Kidney (tissue), 14 donors: Measurements from ENCODE around the gene PLA2G2F. TPM values are rescaled to one million over a fixed set of nuclear protein-coding genes. Genes with fewer than 3 reads are reported as not detected.

Experiments used
- DNase-seq, 5 donors: peaks; one replicate each; pipeline ENCODE4 v3.0.0-alpha.2; 2013 to 2020
- FAIRE-seq: peaks from 2 replicates; lab custom pipeline; 2012; peaks lifted over from hg19 to GRCh38; lab: Jason Lieb, UNC
- H3K27ac ChIP-seq, 2 donors: one replicate each; pipeline ENCODE4 v1.7.0; 2013; ENCODE audit warnings: low read depth in 2 of 2, low read length in 2 of 2, inconsistent platforms in 1 of 2
- H3K27me3 ChIP-seq: one replicate; pipeline ENCODE4 v1.7.1; 2013; ENCODE audit warnings: low read length, inconsistent platforms; ENCODE audit not compliant: control insufficient read depth, insufficient read depth
- H3K36me3 ChIP-seq, 3 donors: one replicate each; pipeline versions ENCODE4 v1.7.0 to v1.7.1; 2013; ENCODE audit warnings: low read length in 3 of 3, control low read depth in 1 of 3, inconsistent platforms in 1 of 3; ENCODE audit not compliant: insufficient read depth in 3 of 3, control insufficient read depth in 2 of 3
- H3K4me1 ChIP-seq, 3 donors: one replicate each; pipeline versions ENCODE4 v1.7.0 to v1.7.1; 2013; ENCODE audit warnings: low read length in 3 of 3, inconsistent platforms in 1 of 3, low read depth in 1 of 3; ENCODE audit not compliant: control insufficient read depth in 2 of 3, insufficient read depth in 2 of 3
- H3K4me3 ChIP-seq, 3 donors: one replicate each; pipeline versions ENCODE4 v1.7.0 to v1.8.1; 2013; ENCODE audit warnings: low read length in 3 of 3, control low read depth in 1 of 3, inconsistent platforms in 1 of 3
- H3K9ac ChIP-seq, 3 donors: one replicate each; pipeline versions ENCODE4 v1.7.0 to v1.7.1; 2013; ENCODE audit warnings: low read length in 3 of 3, control low read depth in 1 of 3, inconsistent platforms in 1 of 3
- H3K9me3 ChIP-seq, 3 donors: one replicate each; pipeline versions ENCODE4 v1.7.0 to v1.7.1; 2013; ENCODE audit warnings: low read length in 3 of 3, control low read depth in 1 of 3, inconsistent platforms in 1 of 3; ENCODE audit not compliant: control insufficient read depth in 2 of 3, insufficient read depth in 1 of 3
- intact Hi-C: fragments of 100-400 bp; cut with DNase I; formaldehyde crosslinking; loops from one replicate; pipeline ENCODE4 v1.11.1; 2022
- polyA plus RNA-seq: library from polyadenylated mRNA; stranded (reverse); fragments of 350-450 nt; fragmentation: Illumina TruSeq; extraction: RNeasy Lipid Tissue Mini Kit (QIAGEN cat#74804); gene quantifications from one replicate; pipeline ENCODE4 v1.2.3, GENCODE V29; 2014; ENCODE audit warnings: low read depth, low replicate concordance; ENCODE audit not compliant: insufficient read depth
- total RNA-seq: library from RNA; stranded (reverse); fragmentation: NEBNext Ultra II Directional; extraction: Animal tissue kit (Norgen Biotek cat#: 25700); gene quantifications from one replicate; pipeline ENCODE4 v1.2.1, GENCODE V29; 2021
- TF ChIP-seq, protein P1 (sequence below): IDR thresholded peaks from 3 replicates; pipeline ENCODE4 v1.5.1; 2012; ENCODE audit warnings: mild to moderate bottlenecking, moderate library complexity, borderline replicate concordance; ENCODE audit not compliant: insufficient read depth; ENCODE audit errors: extremely low read depth
- donor health status: control.
- donor health status: control.
- donor health status: control.
- donor health status: control.
- donor health status: control.
- donor health status: DM: yes; HTN: yes; CAD: no.
- donor health status: Normal renal cell carcinoma (clear cell type).

Gene PLA2G2F
- total and polyA plus RNA-seq, 2 donors from 2014 or later = not detected

DNA sequence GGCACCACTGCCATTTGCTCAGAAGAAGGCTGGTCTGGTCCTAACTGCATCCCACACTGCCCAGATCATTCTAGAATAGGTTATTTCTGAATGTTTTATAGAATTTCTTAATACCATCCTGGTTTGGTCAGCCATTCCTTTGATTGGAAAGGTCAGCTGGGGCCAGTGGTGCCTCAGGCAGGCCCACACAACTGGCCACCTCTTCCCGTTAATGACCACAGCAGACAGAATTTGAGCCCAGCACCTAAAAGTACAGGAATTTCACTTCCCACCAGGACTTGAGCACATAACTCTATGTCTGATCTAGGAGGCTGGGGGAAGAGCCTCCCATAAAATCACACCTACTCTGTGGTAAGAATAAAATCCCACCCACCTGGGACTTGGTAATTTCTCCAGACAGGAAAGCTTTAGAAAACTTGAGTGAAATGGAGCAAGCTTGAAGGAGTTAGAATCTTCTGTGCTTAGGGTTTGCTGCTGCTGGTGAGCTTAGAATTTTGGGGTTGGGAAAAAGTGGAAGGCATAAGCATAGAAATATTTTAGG is 53.8 kb downstream of the PLA2G2F start:
- Histone ChIP-seq H3K4me1 (no peaks in the 10 kb centered on the region), H3K4me3 (no peak overlapping the region)
- intact Hi-C loops = no loop called here

DNA sequence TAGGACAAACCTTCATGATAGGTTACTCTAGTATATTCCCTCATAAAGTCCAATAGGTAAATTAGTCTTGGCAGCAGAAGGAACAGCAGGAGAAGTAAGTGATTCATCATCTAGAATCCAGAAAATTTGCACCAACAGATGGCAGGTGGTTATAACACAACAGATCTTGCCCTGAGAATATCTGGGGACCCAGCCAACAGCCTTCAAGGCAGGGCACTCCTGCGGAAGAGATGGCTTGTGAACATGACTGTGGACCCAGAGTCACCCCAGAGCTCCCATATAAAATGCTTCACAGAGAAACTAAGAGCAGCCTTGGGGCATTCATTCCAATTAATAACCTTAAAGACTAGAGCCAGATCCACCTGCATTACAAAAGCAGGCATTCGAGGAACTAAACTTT is 55.1 kb downstream of the PLA2G2F start:
- no peak overlapping the region for H3K27ac ChIP-seq

More for the DNA sequence above, 53.8 kb downstream of the PLA2G2F start:
- H3K9ac ChIP-seq = no peak overlapping the region
- no peaks in the 10 kb centered on the region for H3K36me3 ChIP-seq
- DNase-seq (no peak), FAIRE-seq (no peak)
- no peaks in the 10 kb centered on the region for H3K9me3 ChIP-seq
- H3K27ac ChIP-seq = no peak overlapping the region
- no peaks in the 10 kb centered on the region for H3K27me3 ChIP-seq
- TF ChIP-seq, protein P1, sequence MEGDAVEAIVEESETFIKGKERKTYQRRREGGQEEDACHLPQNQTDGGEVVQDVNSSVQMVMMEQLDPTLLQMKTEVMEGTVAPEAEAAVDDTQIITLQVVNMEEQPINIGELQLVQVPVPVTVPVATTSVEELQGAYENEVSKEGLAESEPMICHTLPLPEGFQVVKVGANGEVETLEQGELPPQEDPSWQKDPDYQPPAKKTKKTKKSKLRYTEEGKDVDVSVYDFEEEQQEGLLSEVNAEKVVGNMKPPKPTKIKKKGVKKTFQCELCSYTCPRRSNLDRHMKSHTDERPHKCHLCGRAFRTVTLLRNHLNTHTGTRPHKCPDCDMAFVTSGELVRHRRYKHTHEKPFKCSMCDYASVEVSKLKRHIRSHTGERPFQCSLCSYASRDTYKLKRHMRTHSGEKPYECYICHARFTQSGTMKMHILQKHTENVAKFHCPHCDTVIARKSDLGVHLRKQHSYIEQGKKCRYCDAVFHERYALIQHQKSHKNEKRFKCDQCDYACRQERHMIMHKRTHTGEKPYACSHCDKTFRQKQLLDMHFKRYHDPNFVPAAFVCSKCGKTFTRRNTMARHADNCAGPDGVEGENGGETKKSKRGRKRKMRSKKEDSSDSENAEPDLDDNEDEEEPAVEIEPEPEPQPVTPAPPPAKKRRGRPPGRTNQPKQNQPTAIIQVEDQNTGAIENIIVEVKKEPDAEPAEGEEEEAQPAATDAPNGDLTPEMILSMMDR = no peak

GRCh38 chr1:20194757-20195461 is 55.8 kb downstream of the PLA2G2F start:
- H3K9me3 ChIP-seq = no peaks in the 10 kb centered on the region
- H3K4me3 ChIP-seq = no peak overlapping the region
- FAIRE-seq (no peak), DNase-seq (peak; percentile 53 to 79 (median 65))
- H3K27ac ChIP-seq = no peak overlapping the region
- no peak overlapping the region for H3K9ac ChIP-seq
- intact Hi-C loops = no loop called here
- H3K27me3 ChIP-seq = no peaks in the 10 kb centered on the region
- no peaks in the 10 kb centered on the region for H3K36me3 ChIP-seq
- H3K4me1 ChIP-seq = no peaks in the 10 kb centered on the region
- TF ChIP-seq, protein P1 = peak; percentile 62

More for the DNA sequence above, 55.1 kb downstream of the PLA2G2F start:
- no peaks in the 10 kb centered on the region for H3K4me1 ChIP-seq
- intact Hi-C loops = no loop called here
- H3K36me3 ChIP-seq = no peaks in the 10 kb centered on the region
- TF ChIP-seq, protein P1 = no peak
- H3K9ac ChIP-seq = no peak overlapping the region
- FAIRE-seq = no peak
- DNase-seq = no peak
- H3K9me3 ChIP-seq = no peaks in the 10 kb centered on the region
- H3K4me3 ChIP-seq = no peak overlapping the region
- H3K27me3 ChIP-seq = no peaks in the 10 kb centered on the region

GRCh38 chr1:20195462-20195780 is 56.3 kb downstream of the PLA2G2F start:
- no peaks in the 10 kb centered on the region for H3K4me1 ChIP-seq
- no peaks in the 10 kb centered on the region for H3K9me3 ChIP-seq
- no peak overlapping the region for H3K4me3 ChIP-seq
- intact Hi-C loops = no loop called here
- FAIRE-seq (no peak), DNase-seq (no peak)
- H3K27me3 ChIP-seq = no peaks in the 10 kb centered on the region
- H3K9ac ChIP-seq = no peak overlapping the region
- TF ChIP-seq, protein P1 = no peak
- no peak overlapping the region for H3K27ac ChIP-seq
- H3K36me3 ChIP-seq = no peaks in the 10 kb centered on the region
